HG02870 (cell line): ENCODE results near the gene SPEG.
A peak's percentile ranks its signal among the peaks of the same experiment; 100 is the strongest.

Experiments used
- ATAC-seq: cut with Tn5 transposase; IDR thresholded peaks from one replicate; pipeline ENCODE4 v1.9.1; 2021; ENCODE audit warnings: mild to moderate bottlenecking, moderate library complexity; ENCODE audit not compliant: unreplicated experiment

The SPEG gene

DNA sequence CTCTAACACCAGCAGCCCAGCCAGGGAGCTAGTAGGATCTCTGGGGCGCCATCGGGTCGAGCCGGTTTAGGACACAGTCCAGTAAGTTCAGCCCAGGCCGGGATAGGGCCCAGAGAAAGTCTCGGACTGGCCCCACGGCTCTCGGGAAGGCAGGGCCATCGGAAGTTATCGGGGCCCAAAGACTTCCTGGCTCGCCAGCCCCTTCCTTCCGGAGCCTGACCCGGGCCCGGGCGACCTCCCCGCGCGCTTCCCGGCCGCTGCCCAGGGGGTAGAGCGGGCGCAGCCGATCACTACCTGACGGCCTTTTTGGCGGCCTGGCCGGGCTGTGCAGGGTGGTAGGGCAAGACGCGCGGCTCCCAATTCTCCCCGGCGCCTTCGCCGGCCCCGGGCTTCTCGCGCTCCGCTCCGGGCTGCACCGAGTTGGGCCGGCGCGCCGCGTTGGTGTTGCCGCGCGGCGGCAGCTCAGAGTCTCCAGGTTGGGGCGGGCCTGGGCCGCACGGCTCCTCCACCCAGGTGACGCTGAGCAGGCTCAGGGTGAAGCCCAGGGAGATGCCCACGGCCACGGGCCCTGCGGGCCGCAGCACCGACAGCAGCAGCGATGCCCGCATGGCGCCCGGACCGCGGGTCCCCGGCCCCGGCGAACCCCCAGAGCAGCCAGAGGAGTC lies 108.4 kb downstream of the SPEG start:
- peak; percentile 29 for ATAC-seq

DNA sequence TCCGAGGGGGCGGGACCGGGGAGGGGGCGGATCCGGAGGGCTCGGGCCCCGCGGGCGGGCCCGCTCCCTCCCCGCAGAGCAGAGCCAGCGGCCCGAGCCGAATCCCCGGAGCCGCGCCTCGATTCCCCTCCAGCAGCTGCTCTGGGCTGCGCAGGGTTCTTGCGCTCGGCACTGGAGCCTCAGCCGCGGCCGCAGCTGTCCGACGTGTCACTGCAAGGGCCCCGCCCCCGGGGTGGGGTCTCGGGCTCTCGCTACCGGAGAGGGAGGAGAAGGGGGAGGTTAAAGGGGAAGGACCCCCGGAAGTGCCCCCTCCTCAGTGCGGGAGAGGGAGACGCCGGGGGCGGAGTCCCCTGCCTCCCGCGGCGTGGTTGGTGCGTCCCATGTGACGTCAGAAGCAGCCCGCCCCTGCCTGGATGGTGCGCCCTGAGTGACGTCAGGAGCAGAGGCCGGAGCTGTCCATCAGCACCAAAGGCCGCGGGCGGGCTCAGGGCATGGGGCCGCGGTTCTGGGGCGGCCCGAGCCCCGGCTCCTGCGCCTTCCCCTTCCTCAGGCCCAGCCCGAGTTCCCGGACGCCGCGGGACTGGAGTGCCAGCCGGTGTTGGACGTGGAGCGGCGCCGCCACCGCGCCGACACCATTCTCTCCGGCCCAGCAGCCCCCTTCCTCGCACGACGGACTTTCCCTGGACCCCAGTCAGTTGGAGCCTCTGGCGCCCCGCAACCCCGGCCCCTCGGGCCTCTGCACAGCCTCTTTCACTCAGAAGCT lies 109.1 kb downstream of the SPEG start, which contains the start of the genes CHPF and TMEM198:
Gene CHPF, minus strand, starts transcription at position 214 of the 763 bp plus-strand sequence. CDS start 271 bp downstream, outside the sequence.
Gene TMEM198, plus strand, starts transcription at position 433 of the 763 bp plus-strand sequence. CDS start 700 bp downstream, outside the sequence.
- peak; percentile 72 for ATAC-seq

DNA sequence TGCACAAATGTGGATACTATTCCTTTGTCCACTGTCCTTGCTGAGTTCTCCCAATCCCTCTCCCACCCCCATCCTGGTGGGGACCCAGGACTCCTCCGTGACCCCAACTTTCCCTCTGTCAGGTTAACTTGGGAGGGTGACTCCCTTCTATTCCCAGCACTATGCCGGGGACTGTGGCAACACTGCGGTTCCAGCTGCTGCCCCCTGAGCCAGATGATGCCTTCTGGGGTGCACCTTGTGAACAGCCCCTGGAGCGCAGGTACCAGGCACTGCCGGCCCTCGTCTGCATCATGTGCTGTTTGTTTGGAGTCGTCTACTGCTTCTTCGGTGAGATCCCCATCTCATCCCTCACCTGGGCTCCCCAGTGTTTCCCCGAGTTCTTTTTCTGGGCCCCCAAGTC lies 109.9 kb downstream of the SPEG start:
- ATAC-seq: no peak

DNA sequence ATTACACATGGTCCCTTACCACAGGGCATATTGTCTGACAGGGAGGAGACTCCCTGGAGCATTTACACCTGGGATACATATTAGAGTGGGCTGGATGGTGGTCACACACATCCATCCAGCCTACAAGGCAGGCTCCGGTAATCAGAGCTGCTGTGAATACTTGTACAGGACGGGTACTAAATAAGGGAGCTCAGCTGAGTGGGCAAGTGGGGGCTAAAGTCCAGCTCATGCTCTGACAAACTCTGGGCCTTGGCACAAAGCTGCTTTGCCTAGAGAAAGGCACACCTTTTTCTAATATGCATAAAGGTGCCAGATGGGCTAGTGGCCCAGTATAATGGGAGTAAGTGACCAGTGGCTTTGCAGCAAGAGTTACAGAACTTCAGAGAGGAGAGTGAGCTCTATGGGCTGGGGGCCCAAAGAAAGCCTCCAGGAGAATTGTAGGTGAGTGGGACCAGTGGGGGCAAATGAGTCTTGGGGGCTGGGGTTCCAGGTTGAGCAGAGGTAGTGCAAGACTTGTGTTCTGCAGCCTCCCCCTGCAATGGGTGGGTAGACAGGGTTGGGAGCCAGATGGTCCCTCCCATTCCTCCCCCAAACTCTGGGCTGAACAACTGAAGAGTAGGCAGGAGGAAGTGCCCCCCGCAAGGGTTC lies 110.8 kb downstream of the SPEG start:
- ATAC-seq: no peak

DNA sequence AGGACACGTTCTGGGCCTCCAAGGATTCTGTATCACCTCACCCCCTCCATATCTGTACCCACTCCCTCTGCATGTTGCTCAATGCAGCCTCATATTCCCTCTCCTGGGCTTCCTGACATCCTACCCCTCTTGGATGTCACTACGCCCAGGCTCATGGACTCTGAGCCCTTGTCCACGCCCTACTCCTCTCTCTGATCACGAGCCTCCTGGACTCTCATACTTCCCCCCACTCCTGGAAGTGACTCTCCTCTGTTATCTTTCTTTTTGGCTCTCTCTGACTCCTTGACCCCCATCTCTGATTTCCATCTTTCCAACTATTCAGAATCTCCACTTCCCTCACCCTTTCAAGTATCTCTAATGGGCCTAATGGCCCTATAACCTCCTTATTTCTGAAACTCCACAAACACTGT lies 111.3 kb downstream of the SPEG start:
- no peak for ATAC-seq

DNA sequence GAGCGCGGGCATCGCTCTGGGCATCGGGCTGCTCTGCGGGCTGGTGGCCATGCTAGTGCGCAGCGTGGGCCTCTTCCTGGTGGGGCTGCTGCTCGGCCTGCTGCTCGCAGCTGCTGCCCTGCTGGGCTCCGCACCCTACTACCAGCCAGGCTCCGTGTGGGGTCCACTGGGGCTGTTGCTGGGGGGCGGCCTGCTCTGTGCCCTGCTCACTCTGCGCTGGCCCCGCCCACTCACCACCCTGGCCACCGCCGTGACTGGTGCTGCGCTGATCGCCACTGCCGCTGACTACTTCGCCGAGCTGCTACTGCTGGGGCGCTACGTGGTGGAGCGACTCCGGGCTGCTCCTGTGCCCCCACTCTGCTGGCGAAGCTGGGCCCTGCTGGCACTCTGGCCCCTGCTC lies 113.0 kb downstream of the SPEG start:
- ATAC-seq: no peak
